K562 (cell line): ENCODE results near the gene MRAP2. TPM values are rescaled to one million over a fixed set of nuclear protein-coding genes. Genes with fewer than 3 reads are reported as not detected.
A peak's percentile ranks its signal among the peaks of the same experiment; 100 is the strongest.

Source experiments
- ATAC-seq: fragments of 200-7000 bp; cut with Tn5 transposase; 3 replicates; pipeline ENCODE4 v1.9.1; 2020; ENCODE audit warnings: moderate library complexity
- BruUV-seq: library from RNA; stranded (reverse); fragments of 400-500 nt; replicated peaks from 2 replicates; lab custom pipeline; 2021; lab: Mats Ljungman, UMichigan
- CTCF ChIA-PET: fragments of 300-600 bp; formaldehyde crosslinking; extraction: SDS; loops from one replicate; lab custom pipeline; 2021; ENCODE audit warnings: low intra/inter-chr PET ratio; lab: Yijun Ruan, JAX
- POLR2A ChIA-PET: fragments of 300-600, 350-650 bp; sonication (Branson Sonifier 250); formaldehyde crosslinking; extraction: SDS; loops from one replicate; lab custom pipeline; 2021; ENCODE audit warnings: antibody characterized with exemption, inconsistent platforms; lab: Yijun Ruan, JAX
- DNase-seq, 4 experiments: peaks; one replicate each; pipeline versions ENCODE4 v3.0.0 to v3.0.0-alpha.2; 2011 to 2018; ENCODE audit warnings: low spot score in 3 of 4, mixed read lengths in 3 of 4; ENCODE audit errors: extremely low read depth in 1 of 4
- FAIRE-seq: peaks from 2 replicates; lab custom pipeline; 2011; peaks lifted over from hg19 to GRCh38; lab: Jason Lieb, UNC
- H2AFZ ChIP-seq: 2 replicates; pipeline ENCODE4 v1.6.0; 2011; ENCODE audit warnings: low read depth, low read length, control low read depth, inconsistent platforms
- H3K27ac ChIP-seq: fragments of 200-600 bp; 3 replicates; pipeline ENCODE4 v1.8.0; 2011; ENCODE audit warnings: low read depth, mild to moderate bottlenecking, control low read depth, inconsistent platforms, low read length, moderate library complexity, mixed read lengths; ENCODE audit errors: extremely low read depth
- H3K27me3 ChIP-seq, 2 experiments: fragments of 300-600 bp in 1 of 2; 2 replicates in 1 of 2; 3 replicates in 1 of 2; pipeline versions ENCODE4 v1.6.0 to v1.8.0; 2011; ENCODE audit warnings: inconsistent platforms in 2 of 2, low read length in 2 of 2, mild to moderate bottlenecking in 1 of 2, mixed read lengths in 1 of 2, moderate library complexity in 1 of 2; ENCODE audit not compliant: control insufficient read depth in 2 of 2, insufficient read depth in 2 of 2
- H3K36me3 ChIP-seq: fragments of 300-600 bp; 3 replicates; pipeline ENCODE4 v1.8.0; 2011; ENCODE audit warnings: mild to moderate bottlenecking, low read length, inconsistent platforms; ENCODE audit not compliant: control insufficient read depth, insufficient read depth
- H3K4me1 ChIP-seq, 2 experiments: fragments of 200-600 bp in 1 of 2; replicated peaks in 1 of 2; 2 replicates in 1 of 2; 3 replicates in 1 of 2; pipeline versions ENCODE4 v1.5.1 to v1.8.0; 2011; ENCODE audit warnings: inconsistent platforms in 2 of 2, low read length in 2 of 2, mild to moderate bottlenecking in 1 of 2, mixed read lengths in 1 of 2, moderate library complexity in 1 of 2; ENCODE audit not compliant: control insufficient read depth in 2 of 2, insufficient read depth in 2 of 2
- H3K4me2 ChIP-seq: 2 replicates; pipeline ENCODE4 v1.6.1; 2011; ENCODE audit warnings: low read length, control low read depth, inconsistent platforms, mixed read lengths; ENCODE audit not compliant: insufficient read depth
- H3K4me3 ChIP-seq: fragments of 200-600 bp; sonication (generic), shearing (Covaris generic); 2 replicates; pipeline ENCODE4 v1.5.1; 2016; ENCODE audit warnings: control low read depth, inconsistent platforms
- H3K79me2 ChIP-seq: fragments of 200-600 bp; 3 replicates; pipeline ENCODE4 v1.8.0; 2011; ENCODE audit warnings: low read length, inconsistent platforms; ENCODE audit not compliant: control insufficient read depth, insufficient read depth
- H3K9ac ChIP-seq, 2 experiments: 2 replicates each; pipeline versions ENCODE4 v1.6.0 to v1.6.1; 2011; ENCODE audit warnings: low read depth in 2 of 2, low read length in 2 of 2, control low read depth in 1 of 2, inconsistent platforms in 1 of 2, mild to moderate bottlenecking in 1 of 2, mixed read lengths in 1 of 2; ENCODE audit not compliant: insufficient read depth in 1 of 2
- H3K9me1 ChIP-seq: one replicate; pipeline ENCODE4 v1.6.0; 2011; ENCODE audit warnings: inconsistent platforms, mild to moderate bottlenecking, low read length, moderate library complexity; ENCODE audit not compliant: control insufficient read depth, insufficient read depth
- H3K9me3 ChIP-seq: replicated peaks from 2 replicates; pipeline ENCODE4 v1.5.1; 2011; ENCODE audit warnings: low read depth, low read length, inconsistent platforms; ENCODE audit not compliant: control insufficient read depth, insufficient read depth
- H4K20me1 ChIP-seq: replicated peaks from 2 replicates; pipeline ENCODE4 v1.6.1; 2011; ENCODE audit warnings: low read length, inconsistent platforms, mixed read lengths; ENCODE audit not compliant: control insufficient read depth, insufficient read depth
- BACH1 ChIP-seq: fragments of 200-800 bp; sonication (Bioruptor generic); IDR thresholded peaks from 2 replicates; pipeline ENCODE4 v1.6.1; 2016; ENCODE audit warnings: missing genetic modification characterization, missing compliant biosample characterization
- CAMTA2 ChIP-seq: fragments of 250-450 bp; sonication (Bioruptor Pico); conservative IDR thresholded peaks from 2 replicates; pipeline ENCODE4 v1.5.1; 2022
- CEBPB ChIP-seq: fragments of 450-650 bp; IDR thresholded peaks from 2 replicates; pipeline ENCODE4 v1.6.1; 2016; ENCODE audit warnings: missing genetic modification characterization, missing compliant biosample characterization
- CREBBP ChIP-seq: IDR thresholded peaks from one replicate; pipeline ENCODE4 v1.6.1; 2012; ENCODE audit warnings: low read depth, mild to moderate bottlenecking, control low read depth, inconsistent platforms, low read length
- EP300 ChIP-seq: IDR thresholded peaks from 2 replicates; pipeline ENCODE4 v1.6.1; 2012; ENCODE audit warnings: low read length, improper control_type of control experiment
- NCOA1 ChIP-seq: fragments of 450-650 bp; IDR thresholded peaks from 2 replicates; pipeline ENCODE4 v1.6.1; 2016; ENCODE audit warnings: low read depth
- NONO ChIP-seq, 2 experiments: fragments of 200-400 bp in 1 of 2; fragments of 450-650 bp in 1 of 2; formaldehyde crosslinking in 1 of 2; IDR thresholded peaks; 2 replicates each; pipeline ENCODE4 v1.6.1; 2017; ENCODE audit warnings: low read depth in 2 of 2, mild to moderate bottlenecking in 2 of 2, moderate library complexity in 2 of 2, low read length in 1 of 2
- TBL1XR1 ChIP-seq, 2 experiments: IDR thresholded peaks; 2 replicates each; pipeline ENCODE4 v1.6.1; 2012; ENCODE audit warnings: improper control_type of control experiment in 2 of 2, low read length in 2 of 2, mild to moderate bottlenecking in 1 of 2
- TRIM28 ChIP-seq: fragments of 450-650 bp; IDR thresholded peaks from 2 replicates; pipeline ENCODE4 v1.6.1; 2017
- ZEB2 ChIP-seq: fragments of 450-650 bp; IDR thresholded peaks from 2 replicates; pipeline ENCODE4 v1.6.1; 2016
- ZFP36 ChIP-seq: fragments of 150-350 bp; IDR thresholded peaks from 2 replicates; pipeline ENCODE4 v1.6.1; 2018; ENCODE audit warnings: low read length, low read depth; ENCODE audit not compliant: partially characterized antibody
- ZNF175 ChIP-seq: fragments of 200-800 bp; sonication (Bioruptor generic); IDR thresholded peaks from 2 replicates; pipeline ENCODE4 v1.6.1; 2016; ENCODE audit warnings: low read depth, mild to moderate bottlenecking, missing genetic modification characterization, missing compliant biosample characterization
- ZNF263 ChIP-seq: sonication (generic); formaldehyde crosslinking; IDR thresholded peaks from 2 replicates; pipeline ENCODE4 v1.8.0; 2022; ENCODE audit warnings: mild to moderate bottlenecking, missing genetic modification reagents, borderline replicate concordance
- ZNF589 ChIP-seq: fragments of 200-800 bp; sonication (Bioruptor generic); IDR thresholded peaks from 2 replicates; pipeline ENCODE4 v1.6.1; 2016; ENCODE audit warnings: low read depth, missing genetic modification characterization, missing compliant biosample characterization
- ZNF717 ChIP-seq: fragments of 250-450 bp; sonication (Bioruptor Pico); IDR thresholded peaks from 2 replicates; pipeline ENCODE4 v1.5.0; 2021
- ZNF79 ChIP-seq: fragments of 250-450 bp; sonication (Bioruptor Pico); IDR thresholded peaks from 2 replicates; pipeline ENCODE4 v1.4.0; 2020; ENCODE audit warnings: low read depth, mild to moderate bottlenecking, moderate library complexity
- WGBS: fragments of 100-300 bp; shearing (Covaris generic); methylation state at CpG from one replicate; pipeline ENCODE4 v1.1.6; 2016; ENCODE audit warnings: low coverage, mixed read lengths; ENCODE audit not compliant: insufficient coverage; ENCODE audit errors: missing lambda C conversion rate; 5-methylcytosine and 5-hydroxymethylcytosine counted together
- in situ Hi-C: fragments of 300-500 bp; cut with MboI; formaldehyde crosslinking; loops from 4 replicates; pipeline ENCODE4 v1.15.0; 2018; ENCODE audit warnings: inconsistent platforms, mixed read lengths
- intact Hi-C: fragments of 100-400 bp; cut with micrococcal nuclease; formaldehyde crosslinking; loops from 2 replicates; pipeline ENCODE4 v1.14.2; 2022
- polyA plus RNA-seq, 8 experiments: library from polyadenylated mRNA; depleted of rRNA in 4 of 8; stranded (reverse) in 5 of 8; unstranded in 3 of 8; fragments of >200 nt; fragmentation: Nextera tagmentation in 2 of 8; fragmentation: Illumina TruSeq in 1 of 8; extraction: Ambion mirVana in 2 of 8; extraction: Trizol in 1 of 8; gene quantifications; 2 replicates each; pipeline versions ENCODE4 v1.2.1 to v1.2.3, GENCODE V29; 2011 to 2014; ENCODE audit warnings: inconsistent platforms in 1 of 8, missing spikeins in 1 of 8
- total RNA-seq, 7 experiments: library from RNA; depleted of rRNA in 6 of 7; stranded (reverse); fragments of >200 nt in 6 of 7; fragmentation: Illumina TruSeq in 2 of 7; extraction: Trizol in 2 of 7; gene quantifications; 2 replicates each; pipeline versions ENCODE4 v1.2.1 to v1.2.3, GENCODE V29; 2011 to 2021; ENCODE audit warnings: low replicate concordance in 1 of 7
- TF ChIP-seq, protein P1 (sequence below): sonication (generic); formaldehyde crosslinking; IDR thresholded peaks from 2 replicates; pipeline ENCODE4 v1.8.0; 2022; ENCODE audit warnings: missing genetic modification reagents, mild to moderate bottlenecking, borderline replicate concordance
- TF ChIP-seq, protein P2 (sequence below): fragments of 450-650 bp; IDR thresholded peaks from 2 replicates; pipeline ENCODE4 v1.6.1; 2016
- TF ChIP-seq, protein P3 (sequence below): fragments of 250-450 bp; sonication (Bioruptor Pico); IDR thresholded peaks from 2 replicates; pipeline ENCODE4 v1.5.0; 2021
- TF ChIP-seq, protein P4 (sequence below): fragments of 450-650 bp; IDR thresholded peaks from 2 replicates; pipeline ENCODE4 v1.6.1; 2017; ENCODE audit warnings: antibody characterized with exemption

Gene MRAP2
- total and polyA plus RNA-seq, 9 of the 15 experiments (the other 6 are each of a cell fraction or from before 2014, with no cell fraction given): 5.9 to 38.9 (median 9.3) TPM

DNA sequence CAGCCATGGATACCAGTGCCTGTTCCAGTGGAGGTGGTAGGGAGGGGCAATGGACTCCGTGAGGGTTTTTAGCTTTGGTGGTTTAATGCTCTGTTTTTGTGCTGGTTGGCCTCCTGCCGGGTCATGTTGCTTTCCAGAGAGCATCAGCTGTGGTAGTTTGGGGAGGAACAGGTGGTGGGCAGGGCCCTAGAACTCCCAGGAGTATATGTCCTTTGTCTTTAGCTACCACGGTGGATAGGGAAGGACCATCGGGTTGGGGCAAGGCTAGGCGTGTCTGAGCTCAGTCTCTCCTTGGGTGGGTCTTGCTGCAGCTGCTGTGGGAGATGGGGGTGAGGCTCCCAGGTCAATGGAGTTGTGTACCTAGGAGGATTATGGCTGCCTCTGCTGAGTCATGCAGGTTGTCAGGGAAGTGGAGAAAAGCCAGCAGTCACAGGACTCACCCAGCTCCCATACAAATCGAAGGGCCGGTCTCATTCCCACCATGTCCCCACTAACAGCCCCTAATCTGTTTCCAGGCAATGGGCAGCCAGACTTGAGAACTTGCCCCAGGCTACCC is 38.9 kb downstream of the MRAP2 start:
- WGBS: 61% methylated on average over 7 of the region's 7 CpGs
- DNase-seq (no peak), FAIRE-seq (no peak), ATAC-seq (no peak)
- Histone ChIP-seq H4K20me1 (no peaks in the 10 kb centered on the region), H3K4me2 (no peak overlapping the region), H3K9me1 (no peaks in the 10 kb centered on the region), H3K27me3 (no peaks in the 10 kb centered on the region), H3K9me3 (peaks cover 2% of the 10 kb centered on the region; the same call in 1 of the 2 replicates), H3K36me3 (no peaks in the 10 kb centered on the region), H2AFZ (peak overlapping the region; percentile 43; the same call in 1 of the 2 replicates), H3K4me3 (no peak overlapping the region), H3K79me2 (no peaks in the 10 kb centered on the region), H3K4me1 (peaks cover 10 to 12% of the 10 kb centered on the region in 2 experiments; a peak in 3 of 5 replicates), H3K9ac (no peak overlapping the region), H3K27ac (no peak overlapping the region)
- no TSS peak for BruUV-seq
- CTCF ChIA-PET: no interaction called here
- intact Hi-C loops (no loop called here), in situ Hi-C loops (no loop called here)
- POLR2A ChIA-PET: no interaction called here
- no peak for TF ChIP-seq CAMTA2 (CRISPR knock-in tag)
- TF ChIP-seq, protein P1, sequence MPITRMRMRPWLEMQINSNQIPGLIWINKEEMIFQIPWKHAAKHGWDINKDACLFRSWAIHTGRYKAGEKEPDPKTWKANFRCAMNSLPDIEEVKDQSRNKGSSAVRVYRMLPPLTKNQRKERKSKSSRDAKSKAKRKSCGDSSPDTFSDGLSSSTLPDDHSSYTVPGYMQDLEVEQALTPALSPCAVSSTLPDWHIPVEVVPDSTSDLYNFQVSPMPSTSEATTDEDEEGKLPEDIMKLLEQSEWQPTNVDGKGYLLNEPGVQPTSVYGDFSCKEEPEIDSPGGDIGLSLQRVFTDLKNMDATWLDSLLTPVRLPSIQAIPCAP (CRISPR knock-in tag): no peak
- TF ChIP-seq, protein P2, sequence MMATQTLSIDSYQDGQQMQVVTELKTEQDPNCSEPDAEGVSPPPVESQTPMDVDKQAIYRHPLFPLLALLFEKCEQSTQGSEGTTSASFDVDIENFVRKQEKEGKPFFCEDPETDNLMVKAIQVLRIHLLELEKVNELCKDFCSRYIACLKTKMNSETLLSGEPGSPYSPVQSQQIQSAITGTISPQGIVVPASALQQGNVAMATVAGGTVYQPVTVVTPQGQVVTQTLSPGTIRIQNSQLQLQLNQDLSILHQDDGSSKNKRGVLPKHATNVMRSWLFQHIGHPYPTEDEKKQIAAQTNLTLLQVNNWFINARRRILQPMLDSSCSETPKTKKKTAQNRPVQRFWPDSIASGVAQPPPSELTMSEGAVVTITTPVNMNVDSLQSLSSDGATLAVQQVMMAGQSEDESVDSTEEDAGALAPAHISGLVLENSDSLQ: no peak
- no peak for TF ChIP-seq EP300
- no peak for TF ChIP-seq TRIM28
- TF ChIP-seq BACH1 (tag): no peak
- TF ChIP-seq, protein P3, sequence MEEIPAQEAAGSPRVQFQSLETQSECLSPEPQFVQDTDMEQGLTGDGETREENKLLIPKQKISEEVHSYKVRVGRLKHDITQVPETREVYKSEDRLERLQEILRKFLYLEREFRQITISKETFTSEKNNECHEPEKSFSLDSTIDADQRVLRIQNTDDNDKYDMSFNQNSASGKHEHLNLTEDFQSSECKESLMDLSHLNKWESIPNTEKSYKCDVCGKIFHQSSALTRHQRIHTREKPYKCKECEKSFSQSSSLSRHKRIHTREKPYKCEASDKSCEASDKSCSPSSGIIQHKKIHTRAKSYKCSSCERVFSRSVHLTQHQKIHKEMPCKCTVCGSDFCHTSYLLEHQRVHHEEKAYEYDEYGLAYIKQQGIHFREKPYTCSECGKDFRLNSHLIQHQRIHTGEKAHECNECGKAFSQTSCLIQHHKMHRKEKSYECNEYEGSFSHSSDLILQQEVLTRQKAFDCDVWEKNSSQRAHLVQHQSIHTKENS (CRISPR knock-in tag): no peak
- TF ChIP-seq ZNF175: no peak
- no peak for TF ChIP-seq CREBBP
- no peak for TF ChIP-seq ZNF717 (CRISPR knock-in tag)
- no peak for TF ChIP-seq NCOA1
- no peak for TF ChIP-seq CEBPB (tag)
- TF ChIP-seq NONO (IDR thresholded peaks at IDR 0.05; ENCODE audit: low read depth in 2 of 2, low read length in 1 of 2): no peak
- no peak for TF ChIP-seq ZNF263 (CRISPR knock-in tag)
- TF ChIP-seq ZFP36: peak; percentile 67
- TF ChIP-seq TBL1XR1 (IDR thresholded peaks at IDR 0.05; ENCODE audit: low read length in 2 of 2): no peak
- TF ChIP-seq ZNF79 (CRISPR knock-in tag): no peak
- TF ChIP-seq ZEB2: no peak
- TF ChIP-seq, protein P4, sequence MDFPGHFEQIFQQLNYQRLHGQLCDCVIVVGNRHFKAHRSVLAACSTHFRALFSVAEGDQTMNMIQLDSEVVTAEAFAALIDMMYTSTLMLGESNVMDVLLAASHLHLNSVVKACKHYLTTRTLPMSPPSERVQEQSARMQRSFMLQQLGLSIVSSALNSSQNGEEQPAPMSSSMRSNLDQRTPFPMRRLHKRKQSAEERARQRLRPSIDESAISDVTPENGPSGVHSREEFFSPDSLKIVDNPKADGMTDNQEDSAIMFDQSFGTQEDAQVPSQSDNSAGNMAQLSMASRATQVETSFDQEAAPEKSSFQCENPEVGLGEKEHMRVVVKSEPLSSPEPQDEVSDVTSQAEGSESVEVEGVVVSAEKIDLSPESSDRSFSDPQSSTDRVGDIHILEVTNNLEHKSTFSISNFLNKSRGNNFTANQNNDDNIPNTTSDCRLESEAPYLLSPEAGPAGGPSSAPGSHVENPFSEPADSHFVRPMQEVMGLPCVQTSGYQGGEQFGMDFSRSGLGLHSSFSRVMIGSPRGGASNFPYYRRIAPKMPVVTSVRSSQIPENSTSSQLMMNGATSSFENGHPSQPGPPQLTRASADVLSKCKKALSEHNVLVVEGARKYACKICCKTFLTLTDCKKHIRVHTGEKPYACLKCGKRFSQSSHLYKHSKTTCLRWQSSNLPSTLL: no peak
- TF ChIP-seq ZNF589: no peak
